Spinal cord (tissue), 10 donors: ENCODE measurements around the gene FGA. TPM values are rescaled to one million over a fixed set of nuclear protein-coding genes. Genes with fewer than 3 reads are reported as not detected.

Experiments
- DNase-seq, 6 donors: peaks; one replicate each; pipeline versions ENCODE4 v3.0.0 to v3.0.0-alpha.2; 2013 to 2015; ENCODE audit warnings: low spot score in 6 of 6, low read depth in 4 of 6
- H3K27ac ChIP-seq: one replicate; pipeline ENCODE4 v1.5.1; 2013; ENCODE audit warnings: low read depth, low read length, control low read depth
- H3K27me3 ChIP-seq: one replicate; pipeline ENCODE4 v1.6.1; 2013; ENCODE audit warnings: low read length; ENCODE audit not compliant: control insufficient read depth, insufficient read depth
- H3K36me3 ChIP-seq: one replicate; pipeline ENCODE4 v1.6.1; 2013; ENCODE audit warnings: low read length; ENCODE audit not compliant: control insufficient read depth, insufficient read depth
- H3K4me1 ChIP-seq: one replicate; pipeline ENCODE4 v1.6.1; 2013; ENCODE audit warnings: low read length; ENCODE audit not compliant: control insufficient read depth, insufficient read depth
- H3K4me3 ChIP-seq: one replicate; pipeline ENCODE4 v1.5.1; 2013; ENCODE audit warnings: low read depth, low read length, control low read depth
- H3K9me3 ChIP-seq: one replicate; pipeline ENCODE4 v1.6.1; 2013; ENCODE audit warnings: low read length; ENCODE audit not compliant: control insufficient read depth, insufficient read depth
- WGBS: methylation state at CpG from one replicate; pipeline ENCODE4 v1.1.5; 2013; ENCODE audit warnings: missing lambda C conversion rate; ENCODE audit not compliant: insufficient coverage; 5-methylcytosine and 5-hydroxymethylcytosine counted together
- polyA plus RNA-seq, 2 donors: library from polyadenylated mRNA; unstranded; fragments of 120-200 nt; gene quantifications; one replicate each; pipeline ENCODE4 v1.2.1, GENCODE V29; 2013; ENCODE audit not compliant: insufficient read length in 2 of 2
- total RNA-seq, 2 donors: library from RNA; depleted of rRNA in 1 of 2; stranded (reverse); fragments of 120-200 nt in 1 of 2; fragments of >200 nt in 1 of 2; gene quantifications; one replicate each; pipeline versions ENCODE4 v1.2.3 to v1.2.4, GENCODE V29; 2013 to 2014
- donor health status: healthy.

Gene FGA
- total and polyA plus RNA-seq, 4 donors: 1.7 TPM; not detected in 3

GRCh38 chr4:154583677-154584076 is 6.9 kb downstream of the FGA start:
- Histone ChIP-seq H3K9me3 (no peaks in the 10 kb centered on the region), H3K36me3 (no peaks in the 10 kb centered on the region), H3K27ac (no peak overlapping the region), H3K4me3 (no peak overlapping the region), H3K27me3 (no peaks in the 10 kb centered on the region), H3K4me1 (no peaks in the 10 kb centered on the region)
- no peak for DNase-seq

GRCh38 chr4:154583230-154583629 is 7.3 kb downstream of the FGA start:
- no peak overlapping the region for H3K27ac ChIP-seq
- H3K36me3 ChIP-seq: no peaks in the 10 kb centered on the region
- H3K9me3 ChIP-seq: no peaks in the 10 kb centered on the region
- no peaks in the 10 kb centered on the region for H3K27me3 ChIP-seq
- WGBS: no CpG with 5 or more reads among the region's 3 CpGs
- no peak for DNase-seq
- no peaks in the 10 kb centered on the region for H3K4me1 ChIP-seq
- no peak overlapping the region for H3K4me3 ChIP-seq

DNA sequence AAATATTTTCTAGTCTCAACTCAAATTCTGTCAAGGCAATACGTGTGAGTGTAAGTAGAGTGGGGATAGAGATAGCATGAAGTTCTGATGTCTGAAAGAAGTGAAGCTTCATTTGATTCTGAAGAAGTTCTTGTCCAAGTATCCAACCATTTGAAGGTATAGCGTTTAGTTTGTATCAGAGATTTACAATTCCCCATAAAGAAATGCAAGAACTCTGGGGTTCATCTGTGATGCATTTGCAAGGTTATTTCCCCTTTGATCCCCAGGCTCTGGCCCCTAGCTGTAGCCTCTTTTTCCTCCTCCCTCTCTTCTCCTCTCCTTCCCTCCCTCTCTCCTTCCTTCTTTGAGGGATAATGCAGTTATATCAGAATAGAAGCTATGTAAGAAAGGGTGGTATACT is 7.8 kb downstream of the FGA start:
- Histone ChIP-seq H3K36me3 (no peaks in the 10 kb centered on the region), H3K9me3 (no peaks in the 10 kb centered on the region), H3K27ac (no peak overlapping the region), H3K4me1 (no peaks in the 10 kb centered on the region), H3K27me3 (no peaks in the 10 kb centered on the region), H3K4me3 (no peak overlapping the region)
- DNase-seq: no peak
- no CpG with 5 or more reads among the region's 2 CpGs for WGBS

DNA sequence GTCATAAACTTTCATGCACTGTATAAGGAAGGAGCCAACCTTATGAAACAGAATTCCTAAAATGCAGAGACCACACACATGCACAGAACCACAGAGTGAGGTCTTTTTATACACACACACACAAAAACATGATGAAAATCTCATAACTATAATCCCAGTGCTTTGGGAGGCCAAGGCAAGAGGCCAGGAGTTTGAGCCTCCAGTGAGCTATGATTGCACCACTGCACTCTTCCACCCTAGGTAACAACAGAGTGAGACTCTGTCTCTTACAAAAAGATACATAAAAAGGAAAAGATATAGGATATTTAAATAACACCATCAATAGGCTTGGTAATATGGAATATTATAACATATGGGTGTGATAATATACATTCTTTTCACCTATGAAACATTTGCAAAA is 10.6 kb downstream of the FGA start:
- no peaks in the 10 kb centered on the region for H3K9me3 ChIP-seq
- DNase-seq: no peak
- H3K4me3 ChIP-seq: no peak overlapping the region
- H3K27ac ChIP-seq: no peak overlapping the region
- no peaks in the 10 kb centered on the region for H3K4me1 ChIP-seq
- no peaks in the 10 kb centered on the region for H3K36me3 ChIP-seq
- no peaks in the 10 kb centered on the region for H3K27me3 ChIP-seq

DNA sequence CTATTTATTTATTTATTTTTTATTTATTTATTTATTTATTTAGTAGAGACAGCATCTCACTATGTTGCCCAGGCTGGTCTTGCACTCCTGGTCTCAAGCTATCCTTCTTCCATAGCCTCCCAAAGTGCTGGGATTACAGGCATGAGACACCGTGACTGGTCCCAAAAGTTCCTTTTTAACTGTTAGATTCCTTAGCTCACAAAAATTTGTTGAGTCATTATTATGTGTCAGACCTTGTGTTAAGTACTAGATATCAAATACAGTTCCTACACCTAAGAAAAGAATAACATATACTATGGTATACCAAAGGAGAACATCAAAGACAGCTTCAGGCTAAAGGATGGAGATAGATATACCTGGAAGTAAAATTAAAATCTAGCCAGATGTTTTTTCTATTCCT is 11.6 kb downstream of the FGA start:
- Histone ChIP-seq H3K4me1 (no peaks in the 10 kb centered on the region), H3K27ac (no peak overlapping the region), H3K36me3 (no peaks in the 10 kb centered on the region), H3K4me3 (no peak overlapping the region), H3K27me3 (no peaks in the 10 kb centered on the region), H3K9me3 (no peaks in the 10 kb centered on the region)
- WGBS: no CpG with 5 or more reads among the region's 1 CpG
- no peak for DNase-seq

- no peaks in the 10 kb centered on the region for H3K9me3 ChIP-seq
- 83% methylated on average over 2 of the region's 2 CpGs for whole genome bisulfite sequencing
- H3K27me3 ChIP-seq: no peaks in the 10 kb centered on the region
- no peak overlapping the region for H3K4me3 ChIP-seq
- DNase-seq: no peak
- no peaks in the 10 kb centered on the region for H3K4me1 ChIP-seq
- no peak overlapping the region for H3K27ac ChIP-seq
- no peaks in the 10 kb centered on the region for H3K36me3 ChIP-seq
Measured at GRCh38 chr4:154577324-154577723, 13.2 kb downstream of the FGA start.

DNA sequence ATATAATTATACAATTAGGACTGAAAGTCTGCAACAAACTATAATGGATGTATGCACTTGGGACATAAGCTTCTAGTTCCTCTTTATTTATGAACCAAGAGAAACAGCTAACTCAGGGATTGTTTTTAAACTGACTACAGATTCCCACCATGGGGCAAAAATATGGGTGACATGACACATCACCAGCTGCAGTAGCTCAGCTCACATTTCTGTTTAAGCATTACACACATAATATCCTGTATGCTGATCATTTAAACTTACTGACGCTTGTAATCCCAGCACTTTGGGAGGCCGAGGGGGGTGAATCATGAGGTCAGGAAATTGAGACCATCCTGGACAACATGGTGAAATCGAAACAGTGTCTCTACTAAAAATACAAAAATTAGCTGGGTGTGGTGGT is 16.2 kb downstream of the FGA start:
- H3K4me1 ChIP-seq: no peaks in the 10 kb centered on the region
- H3K36me3 ChIP-seq: no peaks in the 10 kb centered on the region
- no peak overlapping the region for H3K4me3 ChIP-seq
- no CpG with 5 or more reads among the region's 3 CpGs for WGBS
- H3K27me3 ChIP-seq: no peaks in the 10 kb centered on the region
- no peaks in the 10 kb centered on the region for H3K9me3 ChIP-seq
- no peak for DNase-seq
- no peak overlapping the region for H3K27ac ChIP-seq

- no peak for DNase-seq
- Histone ChIP-seq H3K36me3 (no peaks in the 10 kb centered on the region), H3K4me3 (no peak overlapping the region), H3K27me3 (no peaks in the 10 kb centered on the region), H3K27ac (no peak overlapping the region), H3K9me3 (no peaks in the 10 kb centered on the region), H3K4me1 (no peaks in the 10 kb centered on the region)
- 86% methylated on average over 4 of the region's 5 CpGs for WGBS
Measured at GRCh38 chr4:154573190-154573870, 17.2 kb downstream of the FGA start.

GRCh38 chr4:154569584-154569983 is 21.0 kb downstream of the FGA start:
- H3K27ac ChIP-seq: no peak overlapping the region
- WGBS: 83% methylated on average over 1 of the region's 5 CpGs
- no peaks in the 10 kb centered on the region for H3K27me3 ChIP-seq
- no peaks in the 10 kb centered on the region for H3K4me1 ChIP-seq
- no peaks in the 10 kb centered on the region for H3K9me3 ChIP-seq
- H3K36me3 ChIP-seq: no peaks in the 10 kb centered on the region
- DNase-seq: no peak
- H3K4me3 ChIP-seq: no peak overlapping the region

- Histone ChIP-seq H3K4me3 (no peak overlapping the region), H3K36me3 (no peaks in the 10 kb centered on the region), H3K4me1 (no peaks in the 10 kb centered on the region), H3K27ac (no peak overlapping the region), H3K9me3 (no peaks in the 10 kb centered on the region), H3K27me3 (no peaks in the 10 kb centered on the region)
- WGBS: 60% methylated on average over 2 of the region's 3 CpGs
- no peak for DNase-seq
Measured at GRCh38 chr4:154569028-154569427, 21.5 kb downstream of the FGA start.
